Measurements from ENCODE around the gene ZNF845. TPM values are rescaled to one million over a fixed set of nuclear protein-coding genes. Genes with fewer than 3 reads are reported as not detected.
"Not testable (repeated sequence)": the region's sequence is repeated elsewhere in the genome, so short reads cannot be mapped to it uniquely, and the experiment has no call there.

The ZNF845 gene
- total and polyA plus RNA-seq, 12 donors = 1.5 to 7.6 (median 5.0) TPM

GRCh38 chr19:53357821-53358581 is 24.5 kb downstream of the ZNF845 start:
- no peaks in the 10 kb centered on the region for H3K27me3 ChIP-seq
- WGBS, 4 donors = 58 to 72% (median 68%) methylated on average over 25 to 35 of the region's 35 CpGs
- DNase-seq = no peak
- no peak overlapping the region for H3K27ac ChIP-seq
- H3K4me3 ChIP-seq = no peak overlapping the region
- TF ChIP-seq CTCF (IDR thresholded peaks at IDR 0.05) (no peak), POLR2A (IDR thresholded peaks at IDR 0.05) (no peak)
- H3K4me1 ChIP-seq (replicated peaks in 1 of 2) = no peaks in the 10 kb centered on the region
- no peaks in the 10 kb centered on the region for H3K36me3 ChIP-seq (replicated peaks in 1 of 2)
- peaks cover 0 to 38% (median 6%) of the 10 kb centered on the region in 3 donors for H3K9me3 ChIP-seq (replicated peaks in 1 of 3)
- intact Hi-C loops (cut with DNase I) = no loop called here

DNA sequence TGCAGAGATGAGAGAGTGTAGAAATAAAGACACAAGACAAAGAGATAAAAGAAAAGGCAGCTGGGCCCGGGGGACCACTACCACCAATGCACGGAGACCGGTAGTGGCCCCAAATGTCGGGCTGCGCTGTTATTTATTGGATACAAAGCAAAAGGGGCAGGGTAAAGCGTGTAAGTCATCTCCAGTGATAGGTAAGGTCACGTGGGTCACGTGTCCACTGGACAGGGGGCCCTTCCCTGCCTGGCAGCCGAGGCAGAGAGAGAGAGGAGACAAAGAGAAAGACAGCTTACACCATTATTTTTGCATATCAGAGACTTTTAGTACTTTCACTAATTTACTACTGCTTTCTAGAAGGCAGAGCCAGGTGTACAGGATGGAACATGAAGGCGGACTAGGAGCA is 26.5 kb downstream of the ZNF845 start:
- not testable (repeated sequence) for H3K36me3 ChIP-seq (replicated peaks in 1 of 2); H3K4me3 ChIP-seq; H3K27me3 ChIP-seq; H3K4me1 ChIP-seq (replicated peaks in 1 of 2); DNase-seq; H3K27ac ChIP-seq
- H3K9me3 ChIP-seq (replicated peaks in 1 of 3) = peaks cover 0 to 17% (median 0%) of the 10 kb centered on the region in 3 donors
- intact Hi-C loops (cut with DNase I) = loop anchor here in 1 of 2 donors (10.0 kb wide), 1 partner anchor 165 kb away; the partner anchor contains the start of gene ZNF665
- WGBS, 4 donors = 89 to 93% (median 90%) methylated on average over 6 to 10 of the region's 10 CpGs

- peak; percentile 89 to 95 (median 93) for DNase-seq
- no peaks in the 10 kb centered on the region for H3K9me3 ChIP-seq (replicated peaks in 1 of 3)
- WGBS, 4 donors = 0 to 1% (median 0%) methylated on average over 30 to 45 of the region's 45 CpGs
- H3K27me3 ChIP-seq = no peaks in the 10 kb centered on the region
- H3K27ac ChIP-seq = peak within 1 kb of the TSS; percentile 6 to 84 (median 69)
- H3K36me3 ChIP-seq (replicated peaks in 1 of 2) = no peaks in the 10 kb centered on the region
- H3K4me3 ChIP-seq = peak within 1 kb of the TSS in 3 of 4 donors; percentile 62 to 82 (median 78)
- peak in 1 of 2 donors; percentile 47 for TF ChIP-seq POLR2A (IDR thresholded peaks at IDR 0.05)
- TF ChIP-seq CTCF (IDR thresholded peaks at IDR 0.05) = peak in 4 of 6 experiments; percentile 14 to 43 (median 27)
- intact Hi-C loops (cut with DNase I) = loop anchor here in 1 of 2 donors (10.0 kb wide), 1 partner anchor 171 kb away; the partner anchor contains the start of gene ZNF665
- peaks cover 5 to 8% of the 10 kb centered on the region in 2 donors for H3K4me1 ChIP-seq (replicated peaks in 1 of 2)
These were observed 31.8 kb downstream of the ZNF845 start, which contains the start of gene ZNF525 for GRCh38 chr19:53365134-53365898. Gene ZNF525, plus strand, starts transcription at chr19:53365705. Its CDS starts 6,577 bp downstream, at chr19:53372282.

- DNase-seq = peak in 3 of 7 donors; percentile 28 to 45 (median 30)
- intact Hi-C loops (cut with DNase I) = loop anchor here in 1 of 2 donors (10.0 kb wide), 1 partner anchor 171 kb away; the partner anchor contains the start of gene ZNF665
- 0 to 1% (median 0%) methylated on average over 21 to 32 of the region's 32 CpGs for WGBS, 4 donors
- Histone ChIP-seq H3K27ac (peak overlapping the region in 4 of 5 donors; percentile 6 to 84 (median 73)), H3K36me3 (replicated peaks in 1 of 2) (no peaks in the 10 kb centered on the region), H3K4me1 (replicated peaks in 1 of 2) (peaks cover 5 to 8% of the 10 kb centered on the region in 2 donors), H3K9me3 (replicated peaks in 1 of 3) (no peaks in the 10 kb centered on the region), H3K4me3 (peak overlapping the region in 3 of 4 donors; percentile 62 to 82 (median 78)), H3K27me3 (no peaks in the 10 kb centered on the region)
- no peak for TF ChIP-seq CTCF (IDR thresholded peaks at IDR 0.05)
- no peak for TF ChIP-seq POLR2A (IDR thresholded peaks at IDR 0.05)
These were observed 32.4 kb downstream of the ZNF845 start for GRCh38 chr19:53365899-53366493.

All from adrenal gland (tissue), 12 donors.